Thyroid gland (tissue), 4 donors: ENCODE measurements around the gene CLIP4. TPM values are rescaled to one million over a fixed set of nuclear protein-coding genes. Genes with fewer than 3 reads are reported as not detected.

ENCODE experiments used
- DNase-seq, 2 donors: peaks; one replicate each; pipeline ENCODE4 v3.0.0-alpha.2; 2019
- H3K27ac ChIP-seq, 3 donors: fragments of 200-600 bp; sonication (generic); 1 replicate in 2 of 3; 2 replicates in 1 of 3; pipeline ENCODE4 v1.5.1; 2016 to 2019; ENCODE audit warnings: mild to moderate bottlenecking in 1 of 3, moderate library complexity in 1 of 3
- H3K27me3 ChIP-seq: fragments of 200-600 bp; sonication (generic); one replicate; pipeline ENCODE4 v1.5.1; 2019
- H3K36me3 ChIP-seq, 2 donors: fragments of 200-600 bp; sonication (generic); one replicate each; pipeline ENCODE4 v1.5.1; 2016 to 2019
- H3K4me1 ChIP-seq, 2 donors: fragments of 200-600 bp; sonication (generic); one replicate each; pipeline ENCODE4 v1.5.1; 2017 to 2019
- H3K4me3 ChIP-seq, 3 donors: fragments of 200-600 bp; sonication (generic); replicated peaks in 1 of 3; 1 replicate in 2 of 3; 2 replicates in 1 of 3; pipeline ENCODE4 v1.5.1; 2016; ENCODE audit warnings: mild to moderate bottlenecking in 1 of 3
- H3K9me3 ChIP-seq: fragments of 200-600 bp; sonication (generic); one replicate; pipeline ENCODE4 v1.5.1; 2017
- POLR2A ChIP-seq, 2 donors: fragments of 450-650 bp; IDR thresholded peaks; one replicate each; pipeline ENCODE4 v1.6.1; 2017; ENCODE audit warnings: antibody characterized with exemption in 2 of 2, mild to moderate bottlenecking in 2 of 2, moderate library complexity in 1 of 2
- WGBS, 2 donors: methylation state at CpG; one replicate each; pipeline ENCODE4 v1.1.5; 2017; 5-methylcytosine and 5-hydroxymethylcytosine counted together
- intact Hi-C: fragments of 100-400 bp; cut with DNase I; formaldehyde crosslinking; loops from one replicate; pipeline ENCODE4 v1.15.1; 2023
- total RNA-seq, 4 donors: library from RNA; depleted of rRNA; stranded (reverse); fragments of >200 nt; gene quantifications; one replicate each; pipeline ENCODE4 v1.2.3, GENCODE V29; 2016
- TF ChIP-seq, protein P1 (sequence below), 6 experiments: fragments of 200-600 bp in 3 of 6; fragments of 450-650 bp in 3 of 6; sonication (generic) in 3 of 6; IDR thresholded peaks; one replicate each; pipeline ENCODE4 v1.5.1; 2016 to 2019; ENCODE audit warnings: antibody characterized with exemption in 6 of 6, mild to moderate bottlenecking in 2 of 6, inconsistent platforms in 1 of 6, moderate library complexity in 1 of 6

The CLIP4 gene
- total RNA-seq, 4 donors from 2014 or later = 148 to 398 (median 222) TPM

DNA sequence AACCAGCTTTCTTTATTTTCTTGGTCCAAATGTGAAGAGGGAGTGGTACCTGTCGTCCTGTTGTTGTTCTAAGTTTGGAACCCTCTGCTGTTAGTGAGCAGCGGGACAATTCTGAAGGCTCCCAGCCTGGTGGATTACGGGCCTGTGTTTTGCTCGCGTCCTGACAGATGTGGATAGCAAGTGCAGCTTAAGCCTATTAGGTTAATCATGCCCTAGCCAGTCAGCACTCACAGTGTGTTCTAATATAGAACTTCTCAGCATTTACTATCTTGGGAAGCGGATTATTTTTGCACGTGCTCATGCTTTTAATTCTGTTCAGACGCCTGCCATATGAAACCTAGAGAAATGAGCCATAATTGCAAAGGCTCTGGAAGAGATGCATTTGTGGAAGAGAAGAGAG, 40.8 kb upstream of the CLIP4 start, which contains the start of gene PCARE:
Gene PCARE, minus strand, starts transcription at position 113 of the 400 bp plus-strand sequence. CDS start 262 bp downstream, outside the sequence.
- TF ChIP-seq, protein P1, sequence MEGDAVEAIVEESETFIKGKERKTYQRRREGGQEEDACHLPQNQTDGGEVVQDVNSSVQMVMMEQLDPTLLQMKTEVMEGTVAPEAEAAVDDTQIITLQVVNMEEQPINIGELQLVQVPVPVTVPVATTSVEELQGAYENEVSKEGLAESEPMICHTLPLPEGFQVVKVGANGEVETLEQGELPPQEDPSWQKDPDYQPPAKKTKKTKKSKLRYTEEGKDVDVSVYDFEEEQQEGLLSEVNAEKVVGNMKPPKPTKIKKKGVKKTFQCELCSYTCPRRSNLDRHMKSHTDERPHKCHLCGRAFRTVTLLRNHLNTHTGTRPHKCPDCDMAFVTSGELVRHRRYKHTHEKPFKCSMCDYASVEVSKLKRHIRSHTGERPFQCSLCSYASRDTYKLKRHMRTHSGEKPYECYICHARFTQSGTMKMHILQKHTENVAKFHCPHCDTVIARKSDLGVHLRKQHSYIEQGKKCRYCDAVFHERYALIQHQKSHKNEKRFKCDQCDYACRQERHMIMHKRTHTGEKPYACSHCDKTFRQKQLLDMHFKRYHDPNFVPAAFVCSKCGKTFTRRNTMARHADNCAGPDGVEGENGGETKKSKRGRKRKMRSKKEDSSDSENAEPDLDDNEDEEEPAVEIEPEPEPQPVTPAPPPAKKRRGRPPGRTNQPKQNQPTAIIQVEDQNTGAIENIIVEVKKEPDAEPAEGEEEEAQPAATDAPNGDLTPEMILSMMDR (IDR thresholded peaks at IDR 0.05) = no peak
- TF ChIP-seq POLR2A (IDR thresholded peaks at IDR 0.05) = no peak
- Histone ChIP-seq H3K27ac (no peak within 1 kb of the TSS), H3K27me3 (no peaks in the 10 kb centered on the region), H3K4me1 (no peaks in the 10 kb centered on the region), H3K9me3 (no peaks in the 10 kb centered on the region), H3K36me3 (no peaks in the 10 kb centered on the region), H3K4me3 (no peak within 1 kb of the TSS)
- WGBS, 2 donors = 87 to 89% methylated on average over 8 of the region's 8 CpGs
- intact Hi-C loops = no loop called here
- DNase-seq = no peak

DNA sequence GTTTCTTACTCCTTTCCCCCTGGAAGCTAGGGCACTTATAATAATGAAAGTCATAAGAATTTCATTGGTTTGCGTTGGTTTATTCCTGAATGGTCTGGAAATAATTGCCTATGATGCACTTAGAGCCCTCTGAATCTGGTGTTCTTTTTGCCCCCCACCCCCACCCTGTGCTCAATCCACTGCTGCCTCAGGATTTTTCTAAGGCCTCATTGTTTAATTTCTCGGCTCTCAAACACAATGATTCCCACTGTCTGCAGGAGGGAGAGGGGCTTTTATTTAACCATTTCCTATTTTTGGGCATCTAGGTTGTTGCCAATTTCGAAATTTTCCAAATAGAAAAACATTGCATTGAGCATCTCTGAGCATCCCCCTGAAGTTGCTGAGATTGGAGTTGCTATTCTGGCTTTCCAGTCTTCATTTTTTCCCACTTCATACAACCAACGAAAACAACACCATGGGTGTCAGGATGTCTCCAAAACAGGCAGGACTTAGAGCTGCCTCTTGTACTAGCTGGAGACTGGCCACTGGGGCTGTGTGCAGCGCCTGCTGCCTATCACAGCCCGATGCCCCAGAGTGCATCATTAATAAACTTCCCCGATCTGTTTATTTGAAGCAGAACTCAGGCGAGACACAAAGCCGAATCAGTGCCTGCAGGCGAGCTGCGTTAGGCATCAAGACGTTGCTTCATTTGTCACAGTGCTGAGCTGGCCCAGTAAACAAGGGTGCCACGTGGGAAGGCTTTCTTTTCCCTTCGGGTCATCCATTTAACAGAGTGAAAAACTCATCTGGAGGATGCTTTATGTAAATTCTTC, 39.1 kb upstream of the CLIP4 start:
- intact Hi-C loops = no loop called here
- no peaks in the 10 kb centered on the region for H3K4me1 ChIP-seq
- TF ChIP-seq POLR2A (IDR thresholded peaks at IDR 0.05) = no peak
- TF ChIP-seq, protein P1 (IDR thresholded peaks at IDR 0.05) = no peak
- no peak for DNase-seq
- H3K9me3 ChIP-seq = no peaks in the 10 kb centered on the region
- H3K4me3 ChIP-seq = no peak overlapping the region
- 71 to 72% methylated on average over 14 of the region's 14 CpGs for WGBS, 2 donors
- H3K27ac ChIP-seq = no peak overlapping the region
- H3K36me3 ChIP-seq = no peaks in the 10 kb centered on the region
- no peaks in the 10 kb centered on the region for H3K27me3 ChIP-seq

DNA sequence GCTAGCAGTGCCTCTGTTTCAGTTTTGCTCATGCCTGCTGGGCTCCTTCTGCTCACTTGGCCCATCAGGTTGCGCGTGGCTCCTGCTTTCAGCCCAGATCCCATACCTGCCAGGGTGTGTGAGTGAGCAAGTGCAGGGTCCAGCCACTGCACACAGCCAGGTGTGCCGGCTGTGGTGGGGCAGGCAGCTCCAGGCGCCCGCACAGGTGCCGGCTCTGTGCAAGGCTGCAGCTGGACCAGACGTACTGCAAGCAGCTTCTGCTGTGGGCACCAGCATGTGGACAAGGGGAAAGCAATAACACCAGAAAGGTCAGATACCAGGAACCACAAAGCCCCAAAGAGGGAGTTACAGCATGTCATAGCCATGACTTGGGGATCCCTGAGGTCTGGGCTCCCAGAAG, 35.3 kb upstream of the CLIP4 start:
- TF ChIP-seq POLR2A (IDR thresholded peaks at IDR 0.05) = no peak
- TF ChIP-seq, protein P1 (IDR thresholded peaks at IDR 0.05) = no peak
- Histone ChIP-seq H3K9me3 (no peaks in the 10 kb centered on the region), H3K4me1 (no peaks in the 10 kb centered on the region), H3K27me3 (no peaks in the 10 kb centered on the region), H3K4me3 (no peak overlapping the region), H3K36me3 (no peaks in the 10 kb centered on the region), H3K27ac (no peak overlapping the region)
- WGBS, 2 donors = 95 to 100% methylated on average over 3 to 7 of the region's 7 CpGs
- intact Hi-C loops = no loop called here
- DNase-seq = no peak

DNA sequence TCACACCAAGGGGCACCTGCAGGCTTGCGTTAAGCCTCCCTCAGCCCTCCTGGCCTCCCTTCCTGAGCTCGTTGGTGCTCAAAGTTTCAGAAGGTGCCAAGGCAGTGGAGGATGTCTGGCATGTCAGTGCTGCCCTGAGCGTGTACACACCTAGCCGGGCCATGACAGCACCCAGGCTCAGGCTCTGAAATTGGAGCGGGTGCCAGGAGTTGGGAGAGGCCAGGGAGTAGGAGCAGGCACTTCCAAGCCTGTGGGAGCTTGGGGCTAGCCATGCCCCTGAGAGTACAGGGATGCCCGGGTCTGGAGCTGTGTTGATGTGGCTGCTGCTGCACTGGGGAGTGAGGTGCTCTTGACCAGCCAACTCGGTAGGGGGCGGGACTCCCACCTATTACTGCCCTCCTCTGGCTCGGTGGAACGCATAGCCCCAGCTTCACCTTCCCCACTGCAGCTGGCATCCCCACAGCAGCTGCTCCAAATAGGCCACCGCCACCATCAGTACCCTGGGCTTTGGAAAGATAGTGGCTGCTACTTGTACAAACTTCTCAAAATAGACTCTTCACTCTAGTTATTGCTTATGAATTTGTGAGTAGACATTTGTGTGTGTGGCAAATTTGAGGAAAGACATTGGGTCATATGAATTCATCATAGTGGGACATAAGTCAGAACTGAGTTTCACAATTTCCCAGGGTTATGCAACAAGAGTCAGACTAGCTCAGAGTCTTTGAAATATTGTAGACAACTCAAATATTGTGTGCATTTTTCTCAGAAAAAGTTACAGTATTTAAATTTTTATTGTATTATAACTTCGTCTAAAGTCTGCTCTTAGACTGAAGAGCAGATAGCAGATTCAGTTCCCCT, 34.1 kb upstream of the CLIP4 start:
- 80 to 87% methylated on average over 6 to 12 of the region's 12 CpGs for WGBS, 2 donors
- Histone ChIP-seq H3K4me3 (no peak overlapping the region), H3K27ac (no peak overlapping the region), H3K9me3 (no peaks in the 10 kb centered on the region), H3K36me3 (no peaks in the 10 kb centered on the region), H3K27me3 (no peaks in the 10 kb centered on the region), H3K4me1 (no peaks in the 10 kb centered on the region)
- no peak for TF ChIP-seq POLR2A (IDR thresholded peaks at IDR 0.05)
- TF ChIP-seq, protein P1 (IDR thresholded peaks at IDR 0.05) = no peak
- DNase-seq = no peak
- intact Hi-C loops = no loop called here
